Immature natural killer cell (primary cell): ENCODE results near the gene CGREF1. TPM values are rescaled to one million over a fixed set of nuclear protein-coding genes. Genes with fewer than 3 reads are reported as not detected.
"Not testable (repeated sequence)": the region's sequence is repeated elsewhere in the genome, so short reads cannot be mapped to it uniquely, and the experiment has no call there.

Experiments used
- DNase-seq, 3 donors: peaks; one replicate each; pipeline ENCODE4 v3.0.0; 2022; ENCODE audit warnings: mixed read lengths in 1 of 3
- H3K27ac Mint-ChIP-seq, 6 donors: one replicate each; pipeline ENCODE4 v1.8.0; 2020; ENCODE audit warnings: mixed read lengths in 6 of 6, mild to moderate bottlenecking in 5 of 6, inconsistent platforms in 4 of 6, moderate library complexity in 3 of 6
- H3K27me3 Mint-ChIP-seq, 3 donors: one replicate each; pipeline ENCODE4 v1.8.0; 2020 to 2021; ENCODE audit warnings: low read depth in 3 of 3, mild to moderate bottlenecking in 3 of 3, mixed read lengths in 3 of 3, moderate library complexity in 3 of 3, inconsistent platforms in 1 of 3
- H3K36me3 Mint-ChIP-seq, 3 donors: one replicate each; pipeline ENCODE4 v1.8.0; 2020; ENCODE audit warnings: mixed read lengths in 3 of 3, inconsistent platforms in 2 of 3, mild to moderate bottlenecking in 2 of 3
- H3K4me1 Mint-ChIP-seq, 2 donors: one replicate each; pipeline ENCODE4 v1.8.0; 2020; ENCODE audit warnings: inconsistent platforms in 2 of 2, mild to moderate bottlenecking in 2 of 2, mixed read lengths in 2 of 2, moderate library complexity in 1 of 2
- H3K4me3 Mint-ChIP-seq, 5 donors: one replicate each; pipeline ENCODE4 v1.8.0; 2020; ENCODE audit warnings: mild to moderate bottlenecking in 5 of 5, mixed read lengths in 5 of 5, inconsistent platforms in 3 of 5, moderate library complexity in 3 of 5
- H3K9me3 Mint-ChIP-seq, 6 donors: one replicate each; pipeline ENCODE4 v1.8.0; 2020; ENCODE audit warnings: mild to moderate bottlenecking in 6 of 6, mixed read lengths in 6 of 6, inconsistent platforms in 4 of 6, moderate library complexity in 3 of 6
- polyA plus RNA-seq, 3 donors: library from polyadenylated mRNA; unstranded; fragments of 300-500 nt; fragmentation: Illumina TruSeq; gene quantifications; one replicate each; pipeline ENCODE4 v1.2.3, GENCODE V29; 2021

Gene CGREF1
- polyA plus RNA-seq, 3 donors from 2014 or later: not detected

DNA sequence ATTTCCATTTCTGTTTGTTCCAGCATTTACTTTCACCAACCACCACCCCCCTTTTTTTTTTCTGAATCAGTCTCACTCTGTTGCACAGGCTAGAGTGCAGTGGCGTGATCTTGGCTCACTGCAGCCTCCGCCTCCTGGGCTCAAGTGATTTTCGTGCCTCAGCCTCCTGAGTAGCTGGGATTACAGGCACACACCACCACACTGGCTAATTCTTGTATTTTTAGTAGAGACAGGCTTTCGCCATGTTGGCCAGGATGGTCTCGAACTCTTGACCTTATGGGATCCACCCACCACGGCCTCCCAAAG lies 43.4 kb downstream of the CGREF1 start:
- H3K4me3 Mint-ChIP-seq: peak overlapping the region; percentile 45 to 73 (median 66)
- peaks cover 56 to 63% of the 10 kb centered on the region in 2 donors for H3K4me1 Mint-ChIP-seq
- DNase-seq, H3K27me3 Mint-ChIP-seq, H3K36me3 Mint-ChIP-seq, H3K9me3 Mint-ChIP-seq: not testable (repeated sequence)
- peak overlapping the region; percentile 77 to 92 (median 88) for H3K27ac Mint-ChIP-seq

DNA sequence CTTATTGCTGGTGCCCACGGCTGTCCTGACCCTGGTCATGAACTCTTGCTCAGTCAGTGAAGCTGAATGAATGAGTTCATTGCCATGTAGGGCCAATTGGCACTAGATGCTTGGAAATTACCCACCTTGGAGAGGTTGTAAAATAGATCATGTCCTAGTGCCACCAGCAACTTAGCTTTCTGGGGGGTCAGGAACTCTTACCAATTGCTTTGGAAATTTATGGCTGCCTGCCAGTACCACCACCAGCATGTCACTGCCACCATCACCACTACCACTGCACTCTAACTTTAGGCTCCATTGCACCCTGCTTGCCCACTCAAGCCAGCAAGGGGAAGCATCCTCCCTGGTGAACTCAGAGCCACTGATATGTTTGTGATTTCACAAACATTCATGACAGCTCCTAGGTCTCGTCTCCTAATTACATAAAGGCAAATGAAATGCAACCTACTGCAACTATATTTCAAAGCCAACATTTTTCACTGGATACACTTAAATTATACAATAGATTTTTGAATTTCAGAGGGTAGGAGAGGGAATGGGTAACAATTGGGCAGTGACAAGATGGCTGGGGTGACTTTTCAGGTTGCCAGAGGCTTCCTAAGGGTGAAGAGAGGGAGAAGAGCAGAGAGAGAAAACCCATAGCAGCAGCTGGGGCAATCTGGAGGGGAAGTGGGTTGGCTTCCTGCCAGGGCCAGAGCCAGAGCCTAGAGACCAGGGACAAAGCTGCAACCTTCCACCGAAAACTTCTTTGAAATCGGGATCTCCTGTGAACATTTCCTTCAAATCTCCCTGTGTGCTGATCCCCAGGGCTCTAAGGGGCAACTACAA lies 44.0 kb downstream of the CGREF1 start:
- H3K36me3 Mint-ChIP-seq: peaks cover 0 to 2% (median 0%) of the 10 kb centered on the region in 3 donors
- H3K27me3 Mint-ChIP-seq: peaks cover 0 to 3% (median 0%) of the 10 kb centered on the region in 3 donors
- peak overlapping the region; percentile 45 to 73 (median 66) for H3K4me3 Mint-ChIP-seq
- H3K4me1 Mint-ChIP-seq: peaks cover 60 to 64% of the 10 kb centered on the region in 2 donors
- H3K9me3 Mint-ChIP-seq: peaks cover 0 to 2% (median 0%) of the 10 kb centered on the region in 6 donors
- H3K27ac Mint-ChIP-seq: peak overlapping the region; percentile 77 to 92 (median 88)
- peak; percentile 47 to 61 (median 54) for DNase-seq

DNA sequence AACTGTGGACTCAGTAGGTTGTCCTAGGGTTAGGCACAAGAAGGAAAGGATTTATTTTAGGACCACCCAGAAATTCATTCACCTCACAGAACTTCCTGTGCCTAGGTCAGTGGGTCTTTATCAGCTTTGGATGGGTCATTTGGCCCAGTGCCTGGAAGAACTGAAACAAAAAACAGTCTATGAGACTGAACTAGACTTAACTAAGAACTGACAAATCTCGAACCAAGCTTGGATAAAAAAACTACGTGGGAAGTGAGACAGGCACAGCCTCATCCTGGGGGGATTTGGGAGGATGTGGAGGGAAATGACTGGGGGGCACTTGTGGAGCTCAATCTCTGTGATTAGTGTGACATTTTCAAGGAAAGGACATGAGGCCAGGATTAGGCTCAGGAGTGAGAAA lies 45.1 kb downstream of the CGREF1 start:
- H3K4me3 Mint-ChIP-seq: peak overlapping the region in 3 of 5 donors; percentile 0 to 54 (median 25)
- peaks cover 0 to 2% (median 0%) of the 10 kb centered on the region in 6 donors for H3K9me3 Mint-ChIP-seq
- H3K4me1 Mint-ChIP-seq: peaks cover 72 to 74% of the 10 kb centered on the region in 2 donors
- no peak for DNase-seq
- peaks cover 0 to 3% (median 0%) of the 10 kb centered on the region in 3 donors for H3K27me3 Mint-ChIP-seq
- H3K27ac Mint-ChIP-seq: peak overlapping the region; percentile 29 to 86 (median 77)
- H3K36me3 Mint-ChIP-seq: peaks cover 4 to 12% (median 9%) of the 10 kb centered on the region in 3 donors

DNA sequence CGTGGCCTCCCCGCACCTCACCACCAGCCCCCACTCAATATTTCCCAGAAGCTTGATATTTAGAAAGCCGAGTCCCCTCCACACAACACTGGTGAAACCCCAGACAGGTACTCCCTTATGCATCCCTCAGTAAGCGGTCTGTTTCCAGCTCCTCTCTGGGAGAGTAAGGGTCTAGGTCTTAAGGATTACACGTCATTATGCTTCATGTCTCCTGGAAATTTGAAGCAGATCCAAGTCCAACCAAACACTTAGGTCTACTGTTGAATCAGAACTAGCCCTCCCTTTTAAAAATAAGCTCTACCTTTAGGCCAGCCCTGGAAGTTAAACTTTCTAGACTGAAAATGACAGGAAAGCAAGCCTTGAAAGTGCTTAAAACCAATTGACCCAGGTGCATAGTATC lies 46.0 kb downstream of the CGREF1 start:
- H3K4me1 Mint-ChIP-seq: peaks cover 75 to 81% of the 10 kb centered on the region in 2 donors
- peaks cover 0 to 2% (median 0%) of the 10 kb centered on the region in 6 donors for H3K9me3 Mint-ChIP-seq
- H3K27ac Mint-ChIP-seq: peak overlapping the region in 5 of 6 donors; percentile 46 to 81 (median 55)
- H3K4me3 Mint-ChIP-seq: peak overlapping the region; percentile 74 to 79 (median 77)
- no peak for DNase-seq
- H3K36me3 Mint-ChIP-seq: peaks cover 4 to 12% (median 9%) of the 10 kb centered on the region in 3 donors
- H3K27me3 Mint-ChIP-seq: peaks cover 0 to 3% (median 0%) of the 10 kb centered on the region in 3 donors

DNA sequence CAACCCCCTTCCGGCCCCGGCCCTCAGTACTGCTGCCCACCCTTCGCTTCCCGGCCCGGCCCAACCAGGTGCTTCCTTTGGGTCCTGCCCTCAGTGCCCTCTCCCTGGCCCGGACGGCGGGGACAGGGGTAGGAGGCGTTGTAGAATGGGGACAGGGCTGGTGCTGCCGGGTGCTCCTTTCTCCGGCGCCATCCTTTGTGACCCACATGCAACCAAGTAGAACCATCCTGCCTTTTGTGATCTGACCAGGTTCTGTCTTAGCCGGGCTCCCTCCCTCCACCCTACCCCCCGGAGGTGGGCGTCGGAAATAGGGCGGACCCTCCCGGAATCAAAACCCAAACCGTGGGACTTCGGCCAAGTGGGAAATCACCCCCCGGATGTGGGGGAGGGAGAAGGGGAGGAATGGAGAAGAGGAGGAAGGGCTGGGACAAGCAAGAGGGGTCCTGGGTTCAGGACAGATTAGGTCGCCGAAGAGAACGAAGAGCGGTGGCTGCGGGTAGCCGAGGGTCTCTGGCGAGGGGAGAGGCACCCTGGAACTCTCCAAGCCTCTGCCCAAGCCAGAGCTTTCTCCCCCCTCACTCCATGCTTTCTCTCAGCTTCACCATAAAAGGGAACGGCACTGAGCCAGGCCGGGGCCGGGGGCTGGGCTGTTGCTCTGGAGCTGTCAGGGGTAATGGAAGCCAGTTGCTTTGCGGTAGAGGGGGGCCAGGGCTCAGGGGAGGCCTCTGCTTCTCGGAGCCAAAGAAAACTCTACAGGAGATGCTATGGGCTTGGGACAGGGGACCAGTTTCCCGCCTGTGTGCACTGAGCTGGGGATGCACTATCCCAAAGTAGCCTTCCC lies 46.7 kb downstream of the CGREF1 start:
- Mint-ChIP-seq H3K9me3 (peaks cover 0 to 2% (median 0%) of the 10 kb centered on the region in 6 donors), H3K4me1 (peaks cover 71 to 87% of the 10 kb centered on the region in 2 donors), H3K36me3 (peaks cover 4 to 12% (median 9%) of the 10 kb centered on the region in 3 donors), H3K4me3 (peak overlapping the region; percentile 74 to 79 (median 77)), H3K27me3 (peaks cover 0 to 3% (median 0%) of the 10 kb centered on the region in 3 donors), H3K27ac (peak overlapping the region; percentile 46 to 82 (median 80))
- DNase-seq: no peak

DNA sequence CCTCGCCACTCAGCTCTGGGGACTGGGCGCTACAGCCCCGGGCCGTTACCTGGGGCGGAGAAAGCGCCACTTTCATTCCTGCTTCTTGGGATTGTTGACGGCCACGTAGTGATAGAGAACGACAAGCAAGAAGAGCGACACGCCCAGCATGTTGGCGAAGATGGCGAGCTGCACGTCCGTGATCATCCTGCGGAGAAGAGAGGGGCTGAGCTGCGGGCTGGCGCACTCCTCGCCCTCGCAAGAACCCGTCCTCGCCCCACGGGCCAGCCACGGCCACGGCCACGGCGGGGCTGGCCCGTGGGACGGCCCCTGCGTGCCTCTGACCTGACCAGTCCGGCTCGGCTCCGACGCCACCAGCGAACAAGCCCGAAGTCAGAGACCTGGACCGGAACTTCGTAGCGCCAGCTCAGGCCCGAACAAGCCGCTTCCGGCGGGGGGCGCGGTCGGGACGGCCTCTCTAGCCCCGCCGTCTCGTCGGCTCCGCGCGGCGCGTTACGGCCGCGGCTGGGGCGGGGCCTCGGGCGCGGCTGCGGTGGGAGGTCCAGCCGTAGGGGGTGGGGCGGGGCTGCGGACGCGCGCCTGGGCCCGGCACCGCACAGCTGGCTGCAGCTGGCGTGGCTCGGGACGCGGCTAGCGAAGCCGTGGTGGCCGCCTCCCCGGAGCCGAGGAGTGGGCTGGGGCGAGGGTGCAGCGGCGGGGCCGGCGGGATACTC lies 47.5 kb downstream of the CGREF1 start, which contains the start of gene OST4:
Gene OST4, minus strand, starts transcription at position 378 of the 713 bp plus-strand sequence.
- Mint-ChIP-seq H3K27me3 (no peaks in the 10 kb centered on the region), H3K27ac (peak within 1 kb of the TSS; percentile 92 to 98 (median 96)), H3K9me3 (peaks cover 0 to 2% (median 0%) of the 10 kb centered on the region in 6 donors), H3K4me1 (peaks cover 66 to 85% of the 10 kb centered on the region in 2 donors), H3K4me3 (peak within 1 kb of the TSS; percentile 97 to 98 (median 98)), H3K36me3 (peaks cover 4 to 12% (median 9%) of the 10 kb centered on the region in 3 donors)
- peak; percentile 90 to 92 (median 91) for DNase-seq

DNA sequence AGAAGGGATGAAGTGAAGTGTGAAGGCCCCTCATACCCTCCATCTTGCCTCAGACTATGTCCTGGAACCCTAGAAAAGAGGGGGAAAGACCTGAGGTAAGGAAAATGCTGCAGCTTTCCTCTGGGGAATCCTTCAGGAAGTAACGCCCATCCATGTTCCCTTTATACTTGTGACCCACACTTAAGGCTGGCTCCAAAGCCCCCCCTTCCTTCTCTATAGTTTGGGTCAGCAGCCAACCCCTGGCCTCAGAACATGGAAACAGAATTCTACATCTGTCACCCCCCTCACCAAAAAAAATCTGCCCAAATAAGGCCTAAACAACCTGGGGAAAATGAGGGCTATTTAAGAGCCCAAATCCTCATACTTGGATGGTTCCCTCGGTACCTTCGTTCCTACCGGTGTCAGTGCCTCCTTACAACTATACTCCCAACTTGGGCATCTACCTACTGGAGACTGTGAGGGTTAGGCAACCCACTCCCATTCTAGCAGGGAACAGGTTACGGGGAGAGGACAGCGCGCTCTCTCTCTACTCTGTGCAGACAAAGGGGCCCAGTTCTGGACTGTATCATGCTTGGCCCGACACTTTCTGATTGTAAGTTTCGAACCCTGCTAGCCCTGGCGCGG lies 48.2 kb downstream of the CGREF1 start:
- Mint-ChIP-seq H3K9me3 (peaks cover 0 to 2% (median 0%) of the 10 kb centered on the region in 6 donors), H3K36me3 (peaks cover 4 to 14% (median 12%) of the 10 kb centered on the region in 3 donors), H3K4me1 (peaks cover 63 to 85% of the 10 kb centered on the region in 2 donors), H3K4me3 (peak overlapping the region; percentile 97 to 98 (median 98)), H3K27me3 (no peaks in the 10 kb centered on the region), H3K27ac (peak overlapping the region; percentile 92 to 98 (median 96))
- no peak for DNase-seq

DNA sequence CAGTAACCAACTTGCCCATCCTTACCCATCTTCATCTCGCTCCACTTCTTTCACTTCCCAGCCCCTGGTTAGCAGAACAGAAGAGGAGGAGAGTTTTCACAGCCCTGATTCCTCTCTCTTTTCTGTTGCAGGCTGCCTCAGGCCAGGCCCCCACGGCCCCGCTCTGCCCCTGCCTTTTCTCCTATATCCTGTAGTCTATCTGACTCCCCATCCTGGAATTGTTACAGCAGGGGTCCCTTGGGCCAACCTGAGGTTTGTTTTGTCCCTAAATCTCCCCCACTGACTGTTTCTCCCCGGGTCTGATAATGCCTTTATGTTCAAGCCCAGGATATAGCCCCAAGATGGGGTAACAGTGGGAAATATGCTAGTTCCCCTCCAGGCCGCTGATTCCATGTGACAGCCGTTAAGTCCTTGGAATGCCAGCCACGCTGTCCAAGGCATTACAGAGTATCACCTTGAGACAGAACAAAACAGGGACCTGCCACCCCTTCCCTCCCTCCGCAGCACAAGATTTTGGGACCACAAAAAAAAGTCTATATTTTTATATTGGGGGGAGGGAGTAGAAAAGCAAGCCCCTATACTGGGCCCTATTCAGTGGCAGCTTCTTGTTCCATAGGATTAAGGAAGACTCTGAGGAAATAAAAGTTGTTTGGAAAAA lies 48.8 kb downstream of the CGREF1 start:
- H3K9me3 Mint-ChIP-seq: peaks cover 0 to 2% (median 0%) of the 10 kb centered on the region in 6 donors
- H3K36me3 Mint-ChIP-seq: peaks cover 4 to 18% (median 12%) of the 10 kb centered on the region in 3 donors
- DNase-seq: no peak
- no peaks in the 10 kb centered on the region for H3K27me3 Mint-ChIP-seq
- peak overlapping the region; percentile 52 to 98 (median 96) for H3K27ac Mint-ChIP-seq
- H3K4me3 Mint-ChIP-seq: peak overlapping the region; percentile 97 to 98 (median 98)
- H3K4me1 Mint-ChIP-seq: peaks cover 59 to 84% of the 10 kb centered on the region in 2 donors

DNA sequence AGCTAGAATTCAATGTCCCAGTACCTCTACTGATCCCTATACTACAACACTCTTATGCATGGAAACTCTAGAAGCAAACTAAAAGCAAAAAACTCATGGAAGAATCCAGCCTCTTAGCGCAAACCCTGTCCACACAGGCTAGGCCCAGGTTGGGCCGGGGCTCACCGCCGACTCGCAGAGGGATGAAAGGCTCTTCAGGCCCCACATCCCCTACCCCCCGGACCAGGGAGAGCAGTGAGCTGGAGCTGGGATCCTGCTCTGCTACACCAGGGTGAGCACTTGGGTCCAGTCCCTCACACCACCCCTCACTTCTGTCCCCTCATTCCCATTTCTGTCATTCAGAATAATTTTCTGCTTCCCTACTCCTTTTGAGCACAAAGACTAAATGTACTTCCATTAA lies 49.5 kb downstream of the CGREF1 start:
- Mint-ChIP-seq H3K4me3 (peak overlapping the region in 4 of 5 donors; percentile 43 to 98 (median 70)), H3K4me1 (peaks cover 52 to 78% of the 10 kb centered on the region in 2 donors), H3K36me3 (peaks cover 4 to 18% (median 12%) of the 10 kb centered on the region in 3 donors), H3K27me3 (no peaks in the 10 kb centered on the region), H3K27ac (peak overlapping the region; percentile 31 to 57 (median 50)), H3K9me3 (peaks cover 0 to 2% (median 0%) of the 10 kb centered on the region in 6 donors)
- DNase-seq: no peak

DNA sequence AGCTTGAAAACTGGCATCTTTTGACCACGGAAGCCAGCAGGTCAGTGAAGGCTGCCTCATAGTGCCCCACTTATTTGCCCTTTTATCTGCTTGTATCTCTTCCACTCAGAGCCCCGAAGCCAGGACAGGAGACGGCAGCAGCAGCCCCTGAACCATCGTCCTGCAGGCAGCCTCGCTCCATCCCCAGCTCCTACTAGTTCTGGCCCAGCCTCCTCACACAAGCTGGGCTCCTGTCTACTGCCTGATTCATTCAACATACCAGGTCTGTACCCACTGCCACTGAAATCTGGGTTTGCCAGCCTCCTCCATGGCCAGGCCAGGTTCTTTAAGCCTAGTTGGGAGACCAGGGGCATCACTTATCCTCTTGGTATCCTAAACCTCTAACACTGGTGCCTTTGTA lies 51.5 kb downstream of the CGREF1 start:
- Mint-ChIP-seq H3K27ac (peak overlapping the region in 3 of 6 donors; percentile 14 to 35 (median 32)), H3K9me3 (peaks cover 0 to 2% (median 0%) of the 10 kb centered on the region in 6 donors), H3K4me3 (no peak overlapping the region), H3K4me1 (peaks cover 38 to 62% of the 10 kb centered on the region in 2 donors), H3K27me3 (peaks cover 0 to 4% (median 0%) of the 10 kb centered on the region in 3 donors), H3K36me3 (peaks cover 8 to 18% (median 16%) of the 10 kb centered on the region in 3 donors)
- no peak for DNase-seq

DNA sequence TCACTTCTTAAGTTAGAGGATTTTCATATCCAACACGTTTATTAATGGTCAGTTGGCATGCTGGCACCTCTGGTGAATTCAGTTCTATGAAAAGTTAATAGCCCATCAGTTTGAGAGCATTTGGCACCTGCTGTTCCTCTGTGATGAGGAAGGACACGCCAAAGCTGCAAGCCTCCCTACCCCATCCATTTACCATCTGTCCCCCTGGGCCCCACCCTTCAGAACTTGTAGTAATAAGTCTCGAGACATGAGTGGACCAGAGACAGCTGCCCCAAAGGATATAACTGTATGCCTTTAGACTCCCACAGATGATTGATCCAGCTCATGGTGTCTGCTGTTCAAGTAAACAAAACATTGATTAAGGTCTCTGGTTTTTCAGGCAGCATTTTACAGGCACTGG lies 53.8 kb downstream of the CGREF1 start:
- Mint-ChIP-seq H3K27me3 (peaks cover 0 to 4% (median 0%) of the 10 kb centered on the region in 3 donors), H3K36me3 (peaks cover 8 to 21% (median 16%) of the 10 kb centered on the region in 3 donors), H3K27ac (no peak overlapping the region), H3K4me3 (no peak overlapping the region), H3K4me1 (peaks cover 23 to 47% of the 10 kb centered on the region in 2 donors), H3K9me3 (no peaks in the 10 kb centered on the region)
- no peak for DNase-seq

DNA sequence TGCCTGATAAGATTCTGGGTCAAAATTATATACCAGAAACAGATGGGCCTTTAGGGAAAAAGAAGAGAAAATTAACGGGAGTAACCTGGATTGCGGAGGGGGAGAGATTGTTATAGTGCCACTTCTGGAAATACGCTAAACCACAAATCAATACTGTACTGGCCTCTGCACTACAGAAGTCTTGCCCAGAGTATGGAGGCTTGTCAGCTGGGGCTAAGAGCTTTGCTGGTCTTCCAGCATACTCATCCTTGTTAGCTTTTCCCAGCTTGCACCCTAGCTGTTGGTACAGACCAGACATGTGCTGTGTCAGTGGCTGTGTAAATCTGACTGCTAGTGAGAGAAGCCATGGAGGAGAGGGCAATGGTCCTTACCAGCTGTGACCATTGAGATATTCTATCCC lies 58.6 kb downstream of the CGREF1 start:
- no peak for DNase-seq
- peaks cover 4 to 8% (median 7%) of the 10 kb centered on the region in 3 donors for H3K36me3 Mint-ChIP-seq
- H3K27me3 Mint-ChIP-seq: peaks cover 0 to 4% (median 1%) of the 10 kb centered on the region in 3 donors
- H3K4me3 Mint-ChIP-seq: no peak overlapping the region
- H3K27ac Mint-ChIP-seq: peak overlapping the region in 1 of 6 donors; percentile 23
- H3K4me1 Mint-ChIP-seq: peaks cover 3 to 7% of the 10 kb centered on the region in 2 donors
- H3K9me3 Mint-ChIP-seq: no peaks in the 10 kb centered on the region
